Right cardiac atrium (tissue), 5 donors: ENCODE data around the gene MORC4. TPM values are rescaled to one million over a fixed set of nuclear protein-coding genes. Genes with fewer than 3 reads are reported as not detected.

ENCODE experiments used
- ATAC-seq, 2 donors: fragments of 200-7000 bp; cut with Tn5 transposase; one replicate each; pipeline versions ENCODE4 v1.8.0 to v1.9.1; 2020; ENCODE audit warnings: moderate library complexity in 2 of 2, mild to moderate bottlenecking in 1 of 2
- DNase-seq, 3 donors: peaks; one replicate each; pipeline ENCODE4 v3.0.0-alpha.2; 2020
- H3K27ac ChIP-seq: one replicate; pipeline ENCODE4 v1.5.1; 2013; ENCODE audit warnings: mild to moderate bottlenecking, low read length, control low read depth, moderate library complexity
- H3K27me3 ChIP-seq: one replicate; pipeline ENCODE4 v1.6.1; 2013; ENCODE audit not compliant: control insufficient read depth, insufficient read depth
- H3K4me1 ChIP-seq: one replicate; pipeline ENCODE4 v1.6.1; 2013; ENCODE audit warnings: low read length; ENCODE audit not compliant: control insufficient read depth, insufficient read depth
- H3K4me3 ChIP-seq: one replicate; pipeline ENCODE4 v1.5.1; 2013; ENCODE audit warnings: low read length, control low read depth
- H3K9me3 ChIP-seq: one replicate; pipeline ENCODE4 v1.6.1; 2013; ENCODE audit warnings: low read length; ENCODE audit not compliant: control insufficient read depth
- WGBS: extraction: QIAGEN DNeasy Blood & Tissue Kit; methylation state at CpG from one replicate; pipeline ENCODE4 v1.1.7; 2013; 5-methylcytosine and 5-hydroxymethylcytosine counted together
- intact Hi-C, 4 donors: fragments of 100-400 bp; cut with DNase I; formaldehyde crosslinking; loops; one replicate each; pipeline versions ENCODE4 v1.11.0 to v1.14.0; 2022 to 2023
- polyA plus RNA-seq: library from polyadenylated mRNA; stranded (reverse); fragments of 200-250 nt; gene quantifications from one replicate; pipeline ENCODE4 v1.2.3, GENCODE V29; 2013
- total RNA-seq, 4 donors: library from RNA; stranded (reverse); fragmentation: NEBNext Ultra II Directional; extraction: Animal tissue kit (Norgen Biotek cat#: 25700); gene quantifications; one replicate each; pipeline ENCODE4 v1.2.1, GENCODE V29; 2021
- donor health status: healthy with polysubstance abuse.
- donor health status: DM: no; HTN: yes; CAD: no.
- donor health status: DM: no; HTN: no; CAD: no.
- donor health status: DM: no; HTN: yes; CAD: no; lungs with severe emphysema.
- donor health status: DM: yes; HTN: yes; CAD: no.

MORC4 gene
- total and polyA plus RNA-seq, 5 donors, result 2.1 to 6.6 (median 4.1) TPM

DNA sequence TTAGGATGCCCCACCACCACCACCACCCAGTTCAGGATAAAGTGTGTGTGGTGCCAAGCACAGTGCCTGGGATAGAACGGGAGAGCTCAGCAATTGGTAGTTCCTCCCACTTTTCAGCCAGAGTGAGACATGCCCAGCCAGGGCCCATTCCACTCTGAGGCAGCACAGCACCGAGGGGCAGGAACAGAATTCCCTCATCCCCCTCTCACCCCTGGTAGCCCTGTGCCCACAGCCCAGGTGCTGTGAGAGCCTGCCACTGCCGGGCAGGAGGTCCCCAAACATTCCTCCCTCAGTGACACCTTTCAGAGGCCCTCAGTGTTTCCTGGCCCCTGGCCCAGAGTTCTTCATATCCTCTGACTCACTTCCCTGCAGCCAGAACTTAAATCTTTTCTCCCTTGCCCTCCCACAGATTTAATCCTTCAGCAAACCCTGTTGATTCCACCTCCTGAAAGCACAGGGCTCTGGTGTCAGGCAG lies 105.0 kb downstream of the MORC4 start:
- H3K9me3 ChIP-seq, result no peaks in the 10 kb centered on the region
- no peak overlapping the region for H3K4me3 ChIP-seq
- ATAC-seq (peak in 1 of 2 donors; percentile 65), DNase-seq (peak in 2 of 3 donors; percentile 35 to 40)
- 41% methylated on average over 3 of the region's 3 CpGs for WGBS
- intact Hi-C loops, result loop anchor here in 1 of 4 donors (5.0 kb wide), 1 partner anchor 57 kb away; no protein-coding TSS in a partner anchor
- no peak overlapping the region for H3K27ac ChIP-seq
- H3K4me1 ChIP-seq, result peaks cover 3% of the 10 kb centered on the region
- no peaks in the 10 kb centered on the region for H3K27me3 ChIP-seq

DNA sequence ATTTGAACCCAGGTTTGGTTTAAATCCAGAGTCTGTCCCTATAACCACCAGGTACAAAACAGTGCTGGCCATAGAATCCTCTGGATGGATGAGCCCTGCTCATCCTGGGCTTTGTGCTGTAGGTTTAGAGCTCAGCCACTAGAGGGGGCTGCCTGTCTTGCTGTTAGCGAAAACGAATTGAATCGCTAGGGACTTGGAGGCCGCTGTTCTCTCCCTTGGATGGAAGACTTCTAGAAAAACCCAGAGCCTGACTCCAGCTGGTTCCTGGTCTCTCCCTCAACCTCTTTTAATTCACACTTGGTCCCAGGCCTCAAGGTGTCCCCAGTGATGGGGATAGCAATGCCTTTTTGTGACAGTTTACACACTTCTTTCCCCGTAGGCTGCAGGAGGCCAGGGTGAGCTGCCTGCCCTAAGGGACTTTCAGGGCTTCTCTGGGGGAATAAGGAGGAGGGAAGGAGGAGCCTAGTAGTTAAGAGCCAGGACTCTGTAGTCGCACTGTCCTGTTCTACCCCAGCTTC lies 105.6 kb downstream of the MORC4 start:
- ATAC-seq (peak; percentile 81 to 88), DNase-seq (peak; percentile 34 to 62 (median 59))
- intact Hi-C loops, result no loop called here
- Histone ChIP-seq H3K27ac (no peak overlapping the region), H3K4me3 (no peak overlapping the region), H3K27me3 (no peaks in the 10 kb centered on the region), H3K9me3 (no peaks in the 10 kb centered on the region), H3K4me1 (peaks cover 3% of the 10 kb centered on the region)
- WGBS, result 22% methylated on average over 6 of the region's 6 CpGs

DNA sequence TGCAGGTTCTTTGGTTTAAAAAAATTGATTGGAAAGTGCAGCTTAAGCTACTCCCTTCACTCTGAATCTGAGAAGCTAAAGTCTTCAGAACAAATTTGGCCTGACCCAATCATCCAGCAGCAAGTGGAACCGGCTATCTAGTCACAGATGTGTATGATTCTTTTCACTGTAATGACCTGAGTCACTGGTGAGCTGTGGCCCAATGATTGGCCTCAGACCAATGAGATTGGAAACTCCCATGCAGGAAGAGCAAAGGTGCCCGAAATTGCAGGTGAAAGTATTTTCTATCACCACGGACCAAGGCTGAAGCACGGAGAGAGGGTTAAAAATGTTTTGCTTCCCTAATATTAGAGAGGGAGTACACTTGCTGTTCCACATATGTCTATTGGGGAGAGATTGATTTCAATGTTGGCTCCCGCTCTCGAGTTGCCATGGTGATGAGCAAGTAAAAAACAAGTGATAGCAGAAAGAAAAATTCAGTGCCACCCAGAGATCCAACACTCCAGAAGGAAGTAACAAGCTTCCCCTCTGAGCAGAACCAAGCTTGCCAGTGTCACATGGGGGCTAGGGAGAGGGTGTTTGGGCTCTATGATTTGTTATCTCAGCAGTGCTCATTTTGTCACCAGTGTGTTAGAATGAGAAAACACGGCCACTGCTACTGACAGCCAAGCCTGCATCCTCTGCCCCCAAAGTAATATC lies 108.1 kb downstream of the MORC4 start:
- no peak for ATAC-seq
- H3K9me3 ChIP-seq, result no peaks in the 10 kb centered on the region
- intact Hi-C loops, result no loop called here
- peaks cover 3% of the 10 kb centered on the region for H3K4me1 ChIP-seq
- no peak overlapping the region for H3K27ac ChIP-seq
- no peak for DNase-seq
- H3K4me3 ChIP-seq, result no peak overlapping the region
- 53% methylated on average over 7 of the region's 7 CpGs for WGBS
- no peaks in the 10 kb centered on the region for H3K27me3 ChIP-seq

Other genes with a start within 250 kb of the MORC4 start
- 1 to 10 TPM; 4.1 to 6.8 (median 6.0) TPM for gene TBC1D8B, start 197.5 kb downstream of the MORC4 start, total RNA-seq
- gene TBC1D8B, start 197.5 kb downstream of the MORC4 start, polyA plus RNA-seq, result 1.9 TPM
- not detected for gene RIPPLY1, start 96.9 kb downstream of the MORC4 start, total RNA-seq
- gene RIPPLY1, start 96.9 kb downstream of the MORC4 start, polyA plus RNA-seq, result not detected
- not detected for gene CLDN2, start 79.8 kb downstream of the MORC4 start, total RNA-seq
- 0.05 TPM for gene CLDN2, start 79.8 kb downstream of the MORC4 start, polyA plus RNA-seq
- 10 to 100 TPM; 10.7 to 15.7 (median 14.3) TPM for gene RBM41, start 118.6 kb upstream of the MORC4 start, total RNA-seq
- 4.9 TPM for gene RBM41, start 118.6 kb upstream of the MORC4 start, polyA plus RNA-seq
- under 1 TPM; 0.23 to 0.88 (median 0.41) TPM for gene NUP62CL, start 206.2 kb upstream of the MORC4 start, total RNA-seq
- gene NUP62CL, start 206.2 kb upstream of the MORC4 start, polyA plus RNA-seq, result 0.52 TPM
- gene DNAAF6, start 206.4 kb upstream of the MORC4 start, total RNA-seq, result not detected
- gene DNAAF6, start 206.4 kb upstream of the MORC4 start, polyA plus RNA-seq, result not detected